GM18873 (cell line): ENCODE measurements around the gene PRPH.

ENCODE experiments used
- ATAC-seq: cut with Tn5 transposase; IDR thresholded peaks from one replicate; pipeline ENCODE4 v1.9.1; 2021; ENCODE audit warnings: mild to moderate bottlenecking, moderate library complexity, moderate number of reproducible peaks; ENCODE audit not compliant: unreplicated experiment, low FRiP score

Gene PRPH

DNA sequence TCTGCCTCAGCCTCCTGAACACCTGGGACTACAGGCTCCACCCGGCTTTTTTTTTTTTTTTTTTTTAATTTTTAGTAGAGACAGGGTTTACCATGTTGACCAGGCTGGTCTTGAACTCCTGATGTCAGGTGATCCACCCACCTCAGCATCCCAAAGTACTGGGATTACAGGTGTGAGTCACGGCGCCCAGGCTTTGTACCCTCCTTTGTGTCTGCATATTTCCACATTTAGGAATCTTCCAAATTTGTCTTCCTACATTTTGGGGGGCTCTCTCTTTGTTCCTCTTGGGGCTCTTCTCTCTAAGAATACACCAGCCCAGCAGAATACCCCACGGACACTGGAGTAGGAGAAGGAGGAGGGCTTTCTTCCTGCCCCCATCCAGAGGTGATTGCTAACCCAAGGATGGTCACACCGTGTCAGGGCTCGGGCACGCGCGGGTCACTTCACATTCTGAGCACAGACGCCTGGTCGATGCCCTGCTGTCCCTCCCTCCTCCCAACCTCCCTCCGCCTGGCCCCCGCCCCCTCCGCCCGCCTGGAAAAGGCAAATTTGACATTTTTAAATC, 49.6 kb downstream of the PRPH start:
- no peak for ATAC-seq

DNA sequence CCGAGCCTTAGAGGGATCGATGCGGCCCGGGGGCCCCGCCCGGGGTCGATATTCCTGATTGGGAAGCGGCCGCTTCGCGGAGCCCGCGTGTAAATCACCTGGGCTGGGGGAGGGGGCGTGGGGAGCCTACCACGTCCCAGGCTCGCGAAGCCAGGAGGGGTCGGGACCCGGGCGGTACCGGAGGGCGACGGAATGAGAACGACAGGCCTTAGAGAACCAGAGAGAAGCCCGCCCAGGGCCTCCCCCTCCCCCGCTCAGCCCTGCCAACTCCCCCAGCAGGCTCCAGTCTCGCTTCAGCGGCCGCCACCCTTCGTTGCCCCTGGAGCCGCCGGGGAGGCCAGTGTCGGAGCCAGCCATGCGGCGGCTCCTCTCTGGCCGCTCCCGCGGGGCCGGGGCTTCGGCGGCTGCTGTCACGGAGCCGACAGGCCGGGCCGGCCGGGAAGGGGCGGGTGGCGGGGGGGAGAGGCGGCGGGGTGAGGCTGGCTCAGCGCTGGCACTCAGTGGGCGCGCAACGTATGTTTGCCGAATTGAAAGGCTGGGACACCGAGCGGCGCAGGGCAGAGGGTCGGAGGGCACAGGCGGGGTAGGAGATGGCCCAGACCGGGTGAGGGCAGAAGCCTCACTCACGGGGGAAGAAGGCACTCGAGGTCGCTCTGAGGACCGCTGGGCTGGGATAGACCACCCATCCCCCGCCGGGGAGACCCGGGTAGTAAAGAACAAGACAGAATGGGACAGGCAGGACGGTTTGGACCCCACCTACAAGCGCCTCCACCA, 50.3 kb downstream of the PRPH start:
- ATAC-seq = no peak

DNA sequence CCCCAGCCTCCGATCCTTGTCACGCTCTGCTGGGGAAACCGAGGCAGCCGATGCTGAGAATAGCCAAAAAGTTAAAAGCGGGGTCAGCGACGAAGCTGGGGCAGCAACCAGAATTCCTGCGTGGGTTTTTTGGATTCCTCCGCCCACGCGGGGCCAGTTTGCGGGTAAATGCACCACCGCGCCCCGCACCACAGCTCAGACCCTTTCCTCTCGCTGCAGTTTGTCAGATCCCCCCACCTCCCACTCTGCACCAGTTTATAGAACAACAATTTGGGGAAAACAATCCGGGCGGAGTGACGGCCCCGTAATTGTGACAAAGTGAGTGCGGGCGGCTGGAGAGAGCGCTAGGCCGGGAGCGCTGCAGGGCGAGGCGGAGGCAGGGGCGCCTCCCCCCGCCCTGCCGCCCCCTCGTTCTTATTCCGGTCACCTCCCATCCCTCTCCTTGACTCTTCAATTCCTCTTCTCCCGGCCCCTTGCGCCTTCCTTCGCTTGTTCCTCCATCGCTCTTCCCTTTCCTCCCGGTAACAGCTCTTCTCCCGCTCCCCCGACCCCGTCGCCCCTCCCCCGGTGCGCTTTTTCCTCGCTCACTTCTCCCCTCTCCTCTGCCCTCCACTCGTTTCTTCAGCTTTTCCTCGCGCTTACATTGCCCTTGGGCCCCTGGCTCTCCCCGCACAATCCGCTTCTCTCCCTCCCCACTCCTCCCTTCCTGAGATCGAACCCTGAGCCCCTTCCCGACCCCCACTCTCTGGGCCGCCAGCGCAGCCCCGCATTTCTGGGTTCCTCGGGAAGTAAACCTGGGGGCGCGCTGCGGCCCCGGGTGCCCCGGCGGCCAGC, 51.1 kb downstream of the PRPH start:
- no peak for ATAC-seq

DNA sequence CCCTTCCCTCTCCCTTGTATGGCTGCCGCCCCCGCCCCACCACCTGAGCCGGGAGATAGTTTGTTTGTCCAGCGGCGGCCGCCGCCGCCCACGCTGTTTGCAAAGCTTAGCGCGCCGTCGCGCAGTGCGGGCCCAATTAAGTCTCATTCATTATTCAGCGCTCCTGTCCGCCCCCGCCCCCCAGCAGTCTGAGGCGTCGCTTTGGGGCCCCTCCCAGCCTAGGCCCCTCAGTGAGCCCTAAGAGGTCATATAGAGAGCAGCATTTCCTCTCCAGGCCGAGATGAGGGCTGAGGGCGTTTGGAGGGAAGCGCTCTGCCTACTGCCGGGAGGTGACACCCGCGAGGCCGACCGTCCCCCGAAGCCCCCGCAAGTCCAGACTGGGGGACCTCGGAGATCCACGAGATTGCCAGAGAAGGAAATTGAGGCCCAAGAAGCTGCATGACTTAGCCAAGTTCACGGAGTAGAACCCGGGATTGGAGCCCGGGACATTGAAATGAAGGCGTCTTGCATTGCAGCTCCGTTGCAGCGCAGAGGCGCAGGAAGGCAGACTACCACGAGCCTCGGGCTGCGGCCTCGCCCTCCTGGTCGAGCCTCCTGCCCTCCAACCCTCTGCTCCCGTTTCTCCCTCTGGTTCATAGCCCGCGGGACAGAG, 51.8 kb downstream of the PRPH start, which contains the start of gene DNAJC22:
DNAJC22 (plus strand) TSS at position 230 of the 652 bp plus-strand sequence. CDS start 1,985 bp downstream, outside the sequence.
- ATAC-seq = no peak

DNA sequence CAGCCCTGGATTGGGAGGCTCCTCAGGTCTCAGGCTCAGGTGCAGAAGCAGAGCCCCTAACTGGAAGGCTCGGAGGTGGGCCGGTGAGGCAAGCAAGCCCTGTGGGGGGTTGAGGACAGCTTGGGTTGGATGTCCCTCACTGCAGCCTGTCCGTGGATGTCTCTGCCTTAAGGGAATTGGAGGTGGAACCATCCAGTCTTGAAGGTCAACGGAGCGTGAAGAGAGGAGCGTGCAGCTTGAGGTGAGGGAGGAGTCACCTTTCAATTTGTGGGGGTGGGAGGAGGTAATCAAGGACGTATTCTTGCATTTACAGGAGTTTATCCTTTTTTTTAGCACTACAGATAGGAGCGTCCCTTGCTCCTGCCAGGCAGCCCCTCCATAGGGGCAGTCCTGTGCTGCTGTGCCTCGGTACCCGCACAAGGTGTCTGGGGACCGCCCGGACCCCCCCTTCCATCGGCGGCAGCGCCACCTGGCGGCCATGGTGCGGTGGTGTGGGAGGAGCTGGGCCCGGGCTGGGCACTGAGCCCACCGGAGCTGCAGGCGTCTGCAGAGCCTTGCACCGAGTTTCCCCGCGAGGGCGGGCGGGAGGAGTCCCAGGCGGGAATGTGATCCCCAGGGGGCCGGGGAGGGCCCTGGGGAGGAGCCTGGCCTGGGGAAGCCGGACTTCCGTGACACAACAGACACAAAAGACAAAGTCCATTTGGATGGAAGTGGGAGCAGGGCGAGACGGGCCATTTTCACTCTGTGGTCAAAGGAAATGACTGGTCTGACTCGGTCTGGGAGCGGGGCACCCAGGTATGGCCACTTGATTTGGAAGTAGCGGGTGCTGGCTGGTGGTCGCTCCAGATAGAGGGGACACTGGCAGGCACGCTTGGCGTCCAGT, 52.6 kb downstream of the PRPH start:
- ATAC-seq = no peak
